Stomach (tissue), 9 donors: Measurements from ENCODE around the gene PLEKHA6. TPM values are rescaled to one million over a fixed set of nuclear protein-coding genes. Genes with fewer than 3 reads are reported as not detected.

Experiments
- DNase-seq, 2 donors: peaks; one replicate each; pipeline versions ENCODE4 v3.0.0 to v3.0.0-alpha.2; 2013 to 2019
- H3K27ac ChIP-seq, 5 donors: fragments of 200-600 bp in 4 of 5; sonication (generic) in 4 of 5; one replicate each; pipeline ENCODE4 v1.5.1; 2013 to 2019; ENCODE audit warnings: mild to moderate bottlenecking in 1 of 5, moderate library complexity in 1 of 5
- H3K27me3 ChIP-seq, 3 donors: fragments of 200-600 bp; sonication (generic); one replicate each; pipeline ENCODE4 v1.5.1; 2017 to 2019; ENCODE audit warnings: mixed run types in 1 of 3
- H3K36me3 ChIP-seq, 4 donors: fragments of 200-600 bp; sonication (generic); 1 replicate in 3 of 4; 2 replicates in 1 of 4; pipeline ENCODE4 v1.5.1; 2016 to 2019
- H3K4me1 ChIP-seq, 4 donors: fragments of 200-600 bp; sonication (generic); one replicate each; pipeline ENCODE4 v1.5.1; 2016 to 2019
- H3K4me3 ChIP-seq, 4 donors: fragments of 200-600 bp; sonication (generic) in 3 of 4; one replicate each; pipeline ENCODE4 v1.5.1; 2016 to 2019; ENCODE audit warnings: mild to moderate bottlenecking in 1 of 4
- H3K9me3 ChIP-seq, 4 donors: fragments of 200-600 bp; sonication (generic); one replicate each; pipeline ENCODE4 v1.5.1; 2016 to 2019
- EP300 ChIP-seq: sonication (generic); formaldehyde crosslinking; IDR thresholded peaks from one replicate; pipeline ENCODE4 v1.6.1; 2017; ENCODE audit warnings: antibody characterized with exemption
- POLR2A ChIP-seq, 4 donors: fragments of 450-650 bp; IDR thresholded peaks; one replicate each; pipeline ENCODE4 v1.6.1; 2016; ENCODE audit warnings: antibody characterized with exemption in 4 of 4, control low read depth in 2 of 4, mild to moderate bottlenecking in 1 of 4, moderate library complexity in 1 of 4
- POLR2AphosphoS5 ChIP-seq, 3 donors: sonication (generic); formaldehyde crosslinking; IDR thresholded peaks; one replicate each; pipeline ENCODE4 v1.6.1; 2016; ENCODE audit warnings: antibody characterized with exemption in 3 of 3
- WGBS, 5 donors: extraction: QIAGEN DNeasy Blood & Tissue Kit in 3 of 5; methylation state at CpG; one replicate each; pipeline versions ENCODE4 v1.1.5 to v1.1.7; 2013 to 2018; 5-methylcytosine and 5-hydroxymethylcytosine counted together
- intact Hi-C: fragments of 100-400 bp; cut with DNase I; formaldehyde crosslinking; loops from one replicate; pipeline ENCODE4 v1.15.1; 2023; ENCODE audit warnings: low total_unique reads
- polyA plus RNA-seq, 3 donors: library from polyadenylated mRNA; stranded (reverse); fragments of 200-250 nt; gene quantifications; one replicate each; pipeline ENCODE4 v1.2.3, GENCODE V29; 2013
- total RNA-seq, 5 donors: library from RNA; depleted of rRNA; stranded (reverse); fragments of >200 nt; gene quantifications; one replicate each; pipeline versions ENCODE4 v1.1.0 to v1.2.3, GENCODE V29; 2014 to 2016
- TF ChIP-seq, protein P1 (sequence below), 7 experiments: fragments of 450-650 bp in 4 of 7; fragments of 200-600 bp in 3 of 7; sonication (generic) in 3 of 7; IDR thresholded peaks; one replicate each; pipeline ENCODE4 v1.5.1; 2016 to 2019; ENCODE audit warnings: antibody characterized with exemption in 7 of 7, control low read depth in 2 of 7, mild to moderate bottlenecking in 1 of 7
- donor health status: healthy with polysubstance abuse.
- donor health status: Bipolar disorder and iron deficiency.
- donor health status: healthy.

Gene PLEKHA6
- total and polyA plus RNA-seq, 8 donors = 6.4 to 97.9 (median 34.8) TPM

DNA sequence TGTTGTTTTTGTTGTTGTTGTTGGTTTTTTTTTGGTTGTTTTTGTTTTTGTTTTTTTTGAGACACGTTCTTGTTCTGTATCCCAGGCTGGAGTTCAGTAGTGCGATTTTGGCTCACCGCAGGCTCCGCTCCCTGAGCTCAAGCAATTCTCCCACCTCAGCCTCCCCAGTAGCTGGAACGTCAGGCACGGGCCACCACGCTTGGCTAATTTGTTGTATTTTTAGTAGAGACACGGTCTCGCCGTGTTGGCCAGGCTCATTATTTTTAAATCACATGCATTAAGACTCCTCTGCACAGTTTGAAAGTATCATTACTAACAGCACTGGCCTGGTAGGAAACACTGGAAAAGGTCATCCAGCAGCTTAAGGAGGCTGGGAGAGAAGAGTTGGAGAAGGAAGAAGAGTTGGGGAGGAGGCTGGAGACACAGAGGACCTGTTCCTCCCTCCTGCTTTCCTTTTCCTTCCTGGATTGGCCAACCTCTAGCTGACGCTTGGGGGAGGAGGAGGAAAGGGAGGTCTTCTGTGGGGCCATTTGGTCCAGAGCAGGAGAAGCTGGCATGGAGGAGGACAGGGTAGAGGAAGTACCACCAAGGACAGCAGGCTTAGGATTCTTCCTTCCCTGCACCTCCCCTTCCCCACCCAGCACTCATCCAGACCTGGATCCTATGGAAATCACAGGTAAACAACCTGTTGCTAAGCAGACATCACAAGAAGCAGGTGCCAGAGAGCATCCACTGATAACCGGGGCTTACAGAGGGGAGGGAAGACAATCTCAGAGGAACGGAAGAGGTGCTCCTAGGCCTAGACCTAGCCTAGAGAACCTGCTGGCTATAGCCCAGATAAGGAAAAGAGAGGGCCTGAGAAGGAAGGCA is 74.1 kb downstream of the PLEKHA6 start:
- TF ChIP-seq, protein P1, sequence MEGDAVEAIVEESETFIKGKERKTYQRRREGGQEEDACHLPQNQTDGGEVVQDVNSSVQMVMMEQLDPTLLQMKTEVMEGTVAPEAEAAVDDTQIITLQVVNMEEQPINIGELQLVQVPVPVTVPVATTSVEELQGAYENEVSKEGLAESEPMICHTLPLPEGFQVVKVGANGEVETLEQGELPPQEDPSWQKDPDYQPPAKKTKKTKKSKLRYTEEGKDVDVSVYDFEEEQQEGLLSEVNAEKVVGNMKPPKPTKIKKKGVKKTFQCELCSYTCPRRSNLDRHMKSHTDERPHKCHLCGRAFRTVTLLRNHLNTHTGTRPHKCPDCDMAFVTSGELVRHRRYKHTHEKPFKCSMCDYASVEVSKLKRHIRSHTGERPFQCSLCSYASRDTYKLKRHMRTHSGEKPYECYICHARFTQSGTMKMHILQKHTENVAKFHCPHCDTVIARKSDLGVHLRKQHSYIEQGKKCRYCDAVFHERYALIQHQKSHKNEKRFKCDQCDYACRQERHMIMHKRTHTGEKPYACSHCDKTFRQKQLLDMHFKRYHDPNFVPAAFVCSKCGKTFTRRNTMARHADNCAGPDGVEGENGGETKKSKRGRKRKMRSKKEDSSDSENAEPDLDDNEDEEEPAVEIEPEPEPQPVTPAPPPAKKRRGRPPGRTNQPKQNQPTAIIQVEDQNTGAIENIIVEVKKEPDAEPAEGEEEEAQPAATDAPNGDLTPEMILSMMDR (IDR thresholded peaks at IDR 0.05) = no peak
- TF ChIP-seq POLR2A (IDR thresholded peaks at IDR 0.05) (no peak), POLR2AphosphoS5 (IDR thresholded peaks at IDR 0.05) (peak in 1 of 3 donors; percentile 14)
- no peaks in the 10 kb centered on the region for H3K27me3 ChIP-seq
- DNase-seq = peak in 1 of 2 donors; percentile 43
- H3K9me3 ChIP-seq = no peaks in the 10 kb centered on the region
- peak overlapping the region; percentile 22 to 48 (median 34) for H3K4me3 ChIP-seq
- peaks cover 76 to 93% (median 90%) of the 10 kb centered on the region in 4 donors for H3K4me1 ChIP-seq
- H3K36me3 ChIP-seq = no peaks in the 10 kb centered on the region
- 33 to 68% (median 42%) methylated on average over 12 to 13 of the region's 13 CpGs for WGBS, 5 donors
- intact Hi-C loops = no loop called here
- H3K27ac ChIP-seq = peak overlapping the region; percentile 73 to 88 (median 80)

DNA sequence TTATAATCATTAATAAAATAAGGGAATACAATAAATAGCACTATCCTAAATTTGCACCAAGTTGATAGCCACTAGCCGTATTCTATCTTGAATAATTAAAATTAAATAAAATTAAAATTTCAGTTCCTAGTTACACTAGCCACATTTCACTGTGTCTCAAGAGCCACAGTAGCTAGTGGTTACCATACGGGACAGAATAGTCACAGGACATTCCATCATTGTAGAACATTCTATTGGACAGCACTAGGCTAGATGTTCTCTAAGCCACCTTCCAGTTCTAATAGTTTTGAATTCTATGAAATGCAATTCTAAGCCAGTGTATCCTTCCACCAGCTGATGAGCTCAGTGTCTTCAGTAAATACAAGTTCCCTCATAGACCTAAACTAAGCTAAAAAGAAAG is 74.8 kb downstream of the PLEKHA6 start:
- 48 to 74% (median 63%) methylated on average over 2 of the region's 2 CpGs for WGBS, 5 donors
- H3K4me3 ChIP-seq = no peak overlapping the region
- no peak for DNase-seq
- no peaks in the 10 kb centered on the region for H3K27me3 ChIP-seq
- H3K36me3 ChIP-seq = no peaks in the 10 kb centered on the region
- intact Hi-C loops = no loop called here
- H3K27ac ChIP-seq = peak overlapping the region in 3 of 5 donors; percentile 74 to 88 (median 82)
- TF ChIP-seq POLR2AphosphoS5 (IDR thresholded peaks at IDR 0.05) (no peak), EP300 (no peak), POLR2A (IDR thresholded peaks at IDR 0.05) (no peak)
- TF ChIP-seq, protein P1 (IDR thresholded peaks at IDR 0.05) = no peak
- peaks cover 82 to 100% (median 96%) of the 10 kb centered on the region in 4 donors for H3K4me1 ChIP-seq
- no peaks in the 10 kb centered on the region for H3K9me3 ChIP-seq

DNA sequence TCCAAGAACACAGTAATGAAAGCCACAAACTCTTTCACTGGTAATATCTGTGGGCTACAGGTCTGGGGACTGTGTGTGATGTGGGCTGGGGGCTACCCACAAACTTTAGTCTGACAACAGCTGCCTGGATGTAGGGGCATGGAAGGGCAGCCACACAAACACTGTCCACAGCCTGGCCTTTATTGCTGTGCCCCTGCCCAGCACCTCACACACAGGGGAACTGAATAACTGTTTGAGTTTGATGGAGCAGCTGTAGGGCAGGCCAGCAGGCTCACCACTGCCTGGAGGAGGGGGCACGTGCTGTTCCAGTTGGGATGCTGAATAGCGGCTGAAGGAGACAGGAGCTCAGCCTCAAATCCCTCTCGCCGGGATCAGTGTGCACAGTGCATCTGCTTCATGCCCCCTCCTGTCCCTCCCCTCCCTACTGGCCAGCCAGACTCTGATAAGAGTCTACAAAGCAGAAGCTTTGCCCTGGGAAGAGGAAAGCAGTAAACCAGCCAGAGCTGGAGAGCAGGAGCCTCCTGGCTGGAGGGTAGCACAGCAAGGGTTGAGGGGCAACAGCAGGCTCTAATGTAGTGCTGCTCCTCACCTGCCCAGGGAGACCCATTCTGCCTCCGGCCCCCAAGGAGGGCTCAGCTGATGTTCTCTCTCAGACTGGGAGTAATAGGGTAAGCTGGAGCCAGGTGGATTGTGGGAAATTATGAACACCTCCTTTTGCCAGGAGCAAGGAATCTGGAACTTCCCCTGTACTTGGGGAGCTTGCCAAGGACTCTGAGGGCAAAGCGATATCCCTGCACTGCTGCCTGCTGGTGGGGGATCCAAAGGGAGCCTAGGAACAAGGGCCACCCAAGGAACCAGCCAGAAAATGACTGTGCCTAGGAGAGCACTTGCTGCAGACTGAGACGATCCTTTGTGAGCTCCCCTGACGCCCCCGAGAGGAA is 75.7 kb downstream of the PLEKHA6 start:
- no peak for TF ChIP-seq POLR2A (IDR thresholded peaks at IDR 0.05)
- TF ChIP-seq, protein P1 (IDR thresholded peaks at IDR 0.05) = peak in 1 of 7 experiments; percentile 15
- TF ChIP-seq POLR2AphosphoS5 (IDR thresholded peaks at IDR 0.05) = peak in 1 of 3 donors; percentile 42
- no peak for TF ChIP-seq EP300
- 28 to 53% (median 35%) methylated on average over 9 of the region's 9 CpGs for whole genome bisulfite sequencing, 5 donors
- Histone ChIP-seq H3K9me3 (no peaks in the 10 kb centered on the region), H3K4me1 (peaks cover 85 to 100% (median 96%) of the 10 kb centered on the region in 4 donors), H3K36me3 (no peaks in the 10 kb centered on the region), H3K4me3 (no peak overlapping the region), H3K27ac (peak overlapping the region; percentile 43 to 88 (median 62)), H3K27me3 (no peaks in the 10 kb centered on the region)
- peak in 1 of 2 donors; percentile 59 for DNase-seq
- intact Hi-C loops = no loop called here

DNA sequence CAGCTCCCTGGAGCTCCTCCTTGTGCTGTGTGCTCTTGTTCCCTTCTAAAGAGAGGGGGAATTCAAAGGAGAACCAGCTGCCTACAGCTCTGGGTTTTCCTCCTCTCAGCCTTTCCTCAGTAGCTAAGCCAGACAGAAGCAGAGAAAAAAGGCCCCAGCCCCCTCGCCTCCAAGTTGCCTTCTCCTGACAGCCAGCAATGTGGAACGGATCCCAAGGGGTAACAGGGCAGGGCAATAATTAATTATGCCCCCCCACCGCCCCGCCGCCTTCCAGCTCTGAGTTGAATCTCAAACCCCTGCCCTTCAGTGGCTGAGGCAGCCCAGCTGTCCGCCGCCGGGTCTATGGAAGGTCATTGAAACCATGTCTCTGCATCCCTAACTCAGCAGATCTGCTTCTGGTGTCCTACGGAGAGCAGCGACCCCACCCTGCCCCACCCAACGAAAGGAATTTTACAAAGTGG is 76.9 kb downstream of the PLEKHA6 start:
- peak in 1 of 2 donors; percentile 70 for DNase-seq
- intact Hi-C loops = no loop called here
- H3K9me3 ChIP-seq = no peaks in the 10 kb centered on the region
- no peak for TF ChIP-seq EP300
- TF ChIP-seq POLR2AphosphoS5 (IDR thresholded peaks at IDR 0.05) = no peak
- TF ChIP-seq, protein P1 (IDR thresholded peaks at IDR 0.05) = no peak
- TF ChIP-seq POLR2A (IDR thresholded peaks at IDR 0.05) = no peak
- H3K27ac ChIP-seq = peak overlapping the region in 4 of 5 donors; percentile 18 to 88 (median 66)
- peak overlapping the region in 1 of 4 donors; percentile 8 for H3K4me3 ChIP-seq
- H3K36me3 ChIP-seq = no peaks in the 10 kb centered on the region
- peaks cover 85 to 100% (median 96%) of the 10 kb centered on the region in 4 donors for H3K4me1 ChIP-seq
- 28 to 60% (median 33%) methylated on average over 11 of the region's 11 CpGs for WGBS, 5 donors
- H3K27me3 ChIP-seq = no peaks in the 10 kb centered on the region
